ENCODE measurements around the gene CFAP91.

The CFAP91 gene

DNA sequence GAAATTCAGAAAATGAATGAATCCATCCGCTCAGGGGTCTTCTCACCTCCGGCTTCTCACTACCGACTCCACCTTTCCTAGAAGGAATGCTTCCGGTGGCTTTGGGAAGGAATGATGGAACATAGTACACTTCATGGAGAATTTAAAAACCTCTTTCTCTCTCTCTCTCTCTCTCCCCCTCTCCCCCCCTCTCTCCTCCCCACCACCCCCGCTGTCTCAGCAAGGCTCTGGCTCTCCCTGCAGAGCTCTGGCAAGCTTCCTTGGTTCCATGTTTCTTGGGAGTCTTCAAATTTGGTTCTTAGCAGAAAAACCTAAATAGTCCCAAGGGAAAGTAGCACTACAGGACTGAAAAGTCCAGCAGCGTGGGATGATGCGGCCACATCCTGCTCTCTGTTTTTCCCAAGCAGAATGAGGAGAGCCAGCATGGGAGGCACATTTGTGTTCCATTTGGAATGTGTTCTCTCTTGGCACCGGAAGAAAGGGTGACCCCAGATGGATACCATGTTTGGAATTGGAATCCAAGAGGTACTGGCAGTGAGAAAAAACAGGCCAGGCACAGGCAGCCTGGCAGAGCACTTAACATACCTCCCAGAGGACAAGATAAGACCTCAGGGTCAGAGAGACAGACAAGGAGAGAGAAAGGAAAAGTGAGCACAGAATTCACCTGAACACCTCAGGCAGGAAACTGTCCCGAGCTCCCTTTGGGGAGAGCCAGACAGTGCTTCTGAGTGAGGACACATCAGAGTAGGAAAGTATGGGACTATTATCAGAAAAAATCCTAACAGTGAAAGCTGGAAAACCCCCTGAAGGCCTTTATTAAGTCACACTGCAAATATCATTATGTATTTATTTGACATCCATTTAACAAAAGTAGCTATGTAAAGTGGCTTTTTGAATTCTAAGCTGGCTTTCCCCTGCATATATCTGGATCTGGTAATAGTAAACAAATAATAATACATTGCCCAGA is 42.1 kb upstream of the CFAP91 start, which contains the start of gene POPDC2:
TSS of gene POPDC2 (minus strand) at position 116 of the 967 bp plus-strand sequence. CDS start 166 bp downstream, outside the sequence.
- TF ChIP-seq CTCF (IDR thresholded peaks at IDR 0.05; ENCODE audit: borderline replicate concordance, control extremely low read depth, extremely low read depth, insufficient read depth, missing control alignments), result no peak
- no peak for DNase-seq (ENCODE audit: low spot score)
- in situ Hi-C loops (cut with MboI; ENCODE audit: low sequenced_read_pairs, unreplicated experiment), result no loop called here

GRCh38 chr3:119662604-119663373 is 40.0 kb upstream of the CFAP91 start:
- TF ChIP-seq CTCF (IDR thresholded peaks at IDR 0.05; ENCODE audit: borderline replicate concordance, control extremely low read depth, extremely low read depth, insufficient read depth, missing control alignments), result no peak
- in situ Hi-C loops (cut with MboI; ENCODE audit: low sequenced_read_pairs, unreplicated experiment), result no loop called here
- DNase-seq (ENCODE audit: low spot score), result no peak

DNA sequence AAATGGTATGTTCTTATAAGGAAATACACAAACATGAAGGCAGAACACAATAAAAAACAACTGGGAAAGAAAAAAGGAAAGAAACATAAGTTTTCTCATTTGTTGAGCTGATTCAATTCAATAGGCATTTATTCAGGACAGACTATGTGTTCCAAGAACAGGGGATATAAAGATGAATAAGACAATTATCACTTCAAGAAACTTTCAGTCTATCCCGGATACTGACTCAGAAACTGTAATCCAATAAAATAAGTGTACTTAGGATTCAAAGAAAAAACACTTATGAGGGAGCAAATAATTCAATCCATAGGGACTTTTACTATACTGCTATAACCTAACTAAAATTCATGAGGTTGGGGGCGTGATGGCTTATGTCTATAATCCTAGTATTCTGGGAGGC is 38.9 kb upstream of the CFAP91 start:
- DNase-seq (ENCODE audit: low spot score), result no peak
- in situ Hi-C loops (cut with MboI; ENCODE audit: low sequenced_read_pairs, unreplicated experiment), result no loop called here
- TF ChIP-seq CTCF (IDR thresholded peaks at IDR 0.05; ENCODE audit: borderline replicate concordance, control extremely low read depth, extremely low read depth, insufficient read depth, missing control alignments), result no peak

DNA sequence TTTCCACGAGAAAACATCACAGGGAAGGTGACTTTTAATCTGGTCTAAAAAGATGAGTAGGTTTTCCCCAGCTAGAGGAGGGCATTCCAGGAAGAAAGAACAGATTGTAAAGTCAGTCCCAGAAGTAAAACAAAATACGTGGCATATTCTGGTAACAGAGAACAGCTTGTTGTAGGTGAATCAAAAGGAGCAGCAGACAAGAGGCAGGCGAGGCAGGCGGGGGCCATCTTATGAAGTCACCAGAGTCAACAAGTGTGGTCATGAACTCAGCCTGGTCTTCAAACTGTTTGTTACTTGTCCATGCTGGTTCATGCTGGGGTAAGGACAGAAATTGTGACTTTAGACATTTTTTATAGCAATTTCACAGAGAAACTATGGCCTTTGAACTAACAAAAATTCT is 38.5 kb upstream of the CFAP91 start:
- TF ChIP-seq CTCF (IDR thresholded peaks at IDR 0.05; ENCODE audit: borderline replicate concordance, control extremely low read depth, extremely low read depth, insufficient read depth, missing control alignments), result no peak
- no peak for DNase-seq (ENCODE audit: low spot score)
- in situ Hi-C loops (cut with MboI; ENCODE audit: low sequenced_read_pairs, unreplicated experiment), result no loop called here

- in situ Hi-C loops (cut with MboI; ENCODE audit: low sequenced_read_pairs, unreplicated experiment), result no loop called here
- no peak for DNase-seq (ENCODE audit: low spot score)
- TF ChIP-seq CTCF (IDR thresholded peaks at IDR 0.05; ENCODE audit: borderline replicate concordance, control extremely low read depth, extremely low read depth, insufficient read depth, missing control alignments), result no peak
These were observed 37.9 kb upstream of the CFAP91 start for GRCh38 chr3:119664850-119665379.

GRCh38 chr3:119665954-119666559 is 36.8 kb upstream of the CFAP91 start:
- in situ Hi-C loops (cut with MboI; ENCODE audit: low sequenced_read_pairs, unreplicated experiment), result no loop called here
- DNase-seq (ENCODE audit: low spot score), result no peak
- TF ChIP-seq CTCF (IDR thresholded peaks at IDR 0.05; ENCODE audit: borderline replicate concordance, control extremely low read depth, extremely low read depth, insufficient read depth, missing control alignments), result no peak
